H9 (cell line): ENCODE data around the gene RASSF7. TPM values are rescaled to one million over a fixed set of nuclear protein-coding genes. Genes with fewer than 3 reads are reported as not detected.
A peak's percentile ranks its signal among the peaks of the same experiment; 100 is the strongest.

Experiments used
- DNase-seq: peaks from one replicate; pipeline ENCODE4 v3.0.0-alpha.2; 2017
- H2AFZ ChIP-seq: one replicate; pipeline ENCODE4 v1.6.1; 2013; ENCODE audit warnings: mild to moderate bottlenecking, low read length, control low read depth, moderate library complexity
- H2AK5ac ChIP-seq: 2 replicates; pipeline ENCODE4 v1.6.1; 2013; ENCODE audit warnings: low read length, control low read depth, mixed read lengths; ENCODE audit not compliant: insufficient read length
- H2BK120ac ChIP-seq: one replicate; pipeline ENCODE4 v1.6.1; 2013; ENCODE audit warnings: low read depth, mild to moderate bottlenecking, low read length, control low read depth, inconsistent platforms; ENCODE audit not compliant: poor library complexity, severe bottlenecking
- H2BK12ac ChIP-seq: 2 replicates; pipeline ENCODE4 v1.6.1; 2013; ENCODE audit warnings: low read length, control low read depth, mixed read lengths, low read depth; ENCODE audit not compliant: insufficient read length
- H2BK15ac ChIP-seq: 2 replicates; pipeline ENCODE4 v1.6.1; 2013; ENCODE audit warnings: low read depth, low read length, control low read depth
- H2BK20ac ChIP-seq: one replicate; pipeline ENCODE4 v1.6.1; 2013; ENCODE audit warnings: low read depth, mild to moderate bottlenecking, low read length, control low read depth, inconsistent platforms; ENCODE audit not compliant: poor library complexity, severe bottlenecking
- H2BK5ac ChIP-seq: 2 replicates; pipeline ENCODE4 v1.6.1; 2013; ENCODE audit warnings: low read length, control low read depth, mixed read lengths; ENCODE audit not compliant: insufficient read length
- H3K14ac ChIP-seq: 2 replicates; pipeline ENCODE4 v1.6.1; 2013; ENCODE audit warnings: low read length, control low read depth; ENCODE audit not compliant: insufficient read depth
- H3K18ac ChIP-seq: 2 replicates; pipeline ENCODE4 v1.6.1; 2013; ENCODE audit warnings: low read depth, mild to moderate bottlenecking, mixed read lengths, low read length, control low read depth; ENCODE audit not compliant: insufficient read length
- H3K23ac ChIP-seq: 2 replicates; pipeline ENCODE4 v1.6.1; 2013; ENCODE audit warnings: low read length, control low read depth, mixed read lengths, low read depth; ENCODE audit not compliant: insufficient read length
- H3K23me2 ChIP-seq: 2 replicates; pipeline ENCODE4 v1.6.1; 2013; ENCODE audit warnings: low read depth, mild to moderate bottlenecking, mixed read lengths, low read length, control low read depth; ENCODE audit not compliant: insufficient read length, poor library complexity, severe bottlenecking
- H3K27ac ChIP-seq: 2 replicates; pipeline ENCODE4 v1.5.1; 2013; ENCODE audit warnings: low read length, control low read depth, mixed read lengths, low read depth; ENCODE audit not compliant: insufficient read length
- H3K27me3 ChIP-seq: 2 replicates; pipeline ENCODE4 v1.6.1; 2013; ENCODE audit warnings: low read length, control low read depth, inconsistent platforms; ENCODE audit not compliant: insufficient read depth
- H3K4ac ChIP-seq: 2 replicates; pipeline ENCODE4 v1.6.1; 2013; ENCODE audit warnings: low read depth, mild to moderate bottlenecking, control low read depth, inconsistent platforms, low read length, moderate library complexity
- H3K4me1 ChIP-seq: 2 replicates; pipeline ENCODE4 v1.6.1; 2013; ENCODE audit warnings: low read length, control low read depth, inconsistent platforms; ENCODE audit not compliant: insufficient read depth
- H3K4me2 ChIP-seq: 2 replicates; pipeline ENCODE4 v1.6.1; 2013; ENCODE audit warnings: low read length, control low read depth, mixed read lengths; ENCODE audit not compliant: insufficient read length, insufficient read depth
- H3K56ac ChIP-seq: 2 replicates; pipeline ENCODE4 v1.6.1; 2013; ENCODE audit warnings: low read depth, mild to moderate bottlenecking, mixed read lengths, low read length, control low read depth; ENCODE audit not compliant: insufficient read length
- H3K79me1 ChIP-seq: 2 replicates; pipeline ENCODE4 v1.6.1; 2013; ENCODE audit warnings: low read depth, mild to moderate bottlenecking, moderate library complexity, low read length, control low read depth, inconsistent platforms; ENCODE audit not compliant: insufficient read depth, poor library complexity, severe bottlenecking
- H3K79me2 ChIP-seq: 2 replicates; pipeline ENCODE4 v1.6.1; 2013; ENCODE audit warnings: low read length, control low read depth, inconsistent platforms; ENCODE audit not compliant: insufficient read depth
- H3K9ac ChIP-seq: 2 replicates; pipeline ENCODE4 v1.6.1; 2013; ENCODE audit warnings: low read length, control low read depth, mixed read lengths; ENCODE audit not compliant: insufficient read length; ENCODE audit errors: extremely low read depth
- H3K9me3 ChIP-seq: one replicate; pipeline ENCODE4 v1.6.1; 2013; ENCODE audit warnings: low read depth, low read length, inconsistent platforms; ENCODE audit not compliant: control insufficient read depth
- H3T11ph ChIP-seq: one replicate; pipeline ENCODE4 v1.6.1; 2013; ENCODE audit warnings: mild to moderate bottlenecking, low read length, control low read depth, inconsistent platforms
- H4K20me1 ChIP-seq: one replicate; pipeline ENCODE4 v1.6.1; 2013; ENCODE audit not compliant: control insufficient read depth, insufficient read length, insufficient read depth
- H4K5ac ChIP-seq: 2 replicates; pipeline ENCODE4 v1.6.1; 2013; ENCODE audit warnings: low read depth, mild to moderate bottlenecking, mixed read lengths, low read length, control low read depth; ENCODE audit not compliant: insufficient read length
- H4K8ac ChIP-seq: replicated peaks from 2 replicates; pipeline ENCODE4 v1.6.1; 2013; ENCODE audit warnings: low read length, control low read depth, mixed read lengths, low read depth; ENCODE audit not compliant: insufficient read length
- H4K91ac ChIP-seq: 2 replicates; pipeline ENCODE4 v1.6.1; 2013; ENCODE audit warnings: low read depth, mild to moderate bottlenecking, moderate library complexity, mixed read lengths, low read length, control low read depth; ENCODE audit not compliant: insufficient read length
- H3K27ac Mint-ChIP-seq, 3 experiments: 2 replicates in 2 of 3; 3 replicates in 1 of 3; pipeline ENCODE4 v1.8.0; 2020 to 2021; ENCODE audit warnings: mixed read lengths in 3 of 3, mild to moderate bottlenecking in 1 of 3, moderate library complexity in 1 of 3
- H3K27me3 Mint-ChIP-seq: 2 replicates; pipeline ENCODE4 v1.8.0; 2021; ENCODE audit warnings: low read depth, mild to moderate bottlenecking, moderate library complexity, mixed read lengths
- H3K36me3 Mint-ChIP-seq, 3 experiments: 2 replicates in 2 of 3; 3 replicates in 1 of 3; pipeline ENCODE4 v1.8.0; 2020 to 2021; ENCODE audit warnings: low read depth in 3 of 3, mixed read lengths in 3 of 3; ENCODE audit not compliant: insufficient read depth in 1 of 3
- H3K4me1 Mint-ChIP-seq, 2 experiments: 2 replicates each; pipeline ENCODE4 v1.8.0; 2020; ENCODE audit warnings: mixed read lengths in 2 of 2
- H3K4me3 Mint-ChIP-seq, 2 experiments: 2 replicates in 1 of 2; 3 replicates in 1 of 2; pipeline ENCODE4 v1.8.0; 2020 to 2021; ENCODE audit warnings: mild to moderate bottlenecking in 2 of 2, mixed read lengths in 2 of 2, moderate library complexity in 1 of 2
- H3K9me3 Mint-ChIP-seq, 2 experiments: 2 replicates in 1 of 2; 3 replicates in 1 of 2; pipeline ENCODE4 v1.8.0; 2020; ENCODE audit warnings: mild to moderate bottlenecking in 2 of 2, mixed read lengths in 2 of 2, moderate library complexity in 1 of 2
- CTCF ChIP-seq: fragments of 200-600 bp; sonication (generic); conservative IDR thresholded peaks from 3 replicates; pipeline ENCODE4 v1.8.0; 2021; ENCODE audit warnings: antibody characterized with exemption, mild to moderate bottlenecking
- WGBS: extraction: QIAGEN DNeasy Blood & Tissue Kit; methylation state at CpG from one replicate; pipeline ENCODE4 v1.1.7; 2013; ENCODE audit warnings: missing lambda C conversion rate, low lambda C conversion rate, mixed read lengths; ENCODE audit not compliant: insufficient read length; ENCODE audit errors: extremely low coverage; 5-methylcytosine and 5-hydroxymethylcytosine counted together
- total RNA-seq: library from RNA; stranded (reverse); gene quantifications from 2 replicates; pipeline ENCODE4 v1.2.1, GENCODE V29; 2021

RASSF7 gene
- total RNA-seq, 1 experiment from 2014 or later, result 26.3 TPM

DNA sequence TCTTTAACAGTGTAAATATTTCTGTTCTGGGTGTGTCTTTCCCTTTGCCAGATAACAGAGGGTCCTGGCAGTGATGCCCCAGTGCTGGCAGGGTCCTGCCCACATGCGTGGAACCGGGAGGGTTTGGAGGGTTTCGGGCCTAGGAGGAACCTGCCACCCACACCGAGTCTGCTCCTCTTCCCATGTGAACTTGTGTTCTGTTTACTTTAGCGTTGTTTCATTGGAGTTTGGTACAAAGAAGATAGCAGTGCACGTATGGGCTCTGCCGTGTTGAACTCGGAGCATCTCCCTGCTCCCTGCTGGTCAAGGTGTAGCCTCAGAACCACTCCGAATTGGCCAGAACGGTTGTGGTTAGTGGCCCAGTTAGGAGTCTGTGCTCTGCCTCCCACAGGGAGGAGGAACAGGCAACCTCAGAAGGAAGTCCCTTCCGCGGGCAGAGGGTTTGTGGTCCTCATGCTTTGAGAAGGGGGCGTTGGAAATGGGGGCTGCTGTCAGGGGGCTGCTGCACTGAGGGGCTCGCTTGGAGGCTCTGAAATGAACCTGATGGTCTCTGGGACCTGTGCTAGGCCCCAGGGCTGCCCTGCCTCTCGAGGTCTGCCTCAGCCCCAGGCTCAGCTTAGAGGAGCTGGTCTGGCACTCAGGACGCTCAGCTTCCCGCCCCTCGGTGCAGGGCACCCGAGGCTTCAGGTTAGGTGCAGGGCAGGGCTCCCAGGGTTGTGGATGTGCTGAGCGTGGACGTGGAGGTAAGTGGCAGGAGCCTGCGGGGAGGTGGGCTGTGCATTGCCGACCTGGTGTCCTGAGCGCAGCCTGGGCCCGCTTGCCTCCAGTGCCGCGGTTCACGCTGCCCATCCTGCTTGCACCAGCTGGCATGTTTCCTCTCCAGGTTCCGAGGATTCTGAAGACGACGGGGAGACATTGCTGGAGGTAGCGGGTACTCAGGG lies 25.9 kb downstream of the RASSF7 start:
- Histone ChIP-seq H3K9me3 (no peaks in the 10 kb centered on the region), H3K9ac (no peak overlapping the region), H2BK5ac (no peak overlapping the region), H3K14ac (no peak overlapping the region), H4K20me1 (peaks cover 3% of the 10 kb centered on the region), H3T11ph (no peak overlapping the region), H3K4me2 (no peak overlapping the region), H2AK5ac (no peak overlapping the region), H3K79me2 (no peaks in the 10 kb centered on the region; the same call in 1 of the 2 replicates), H4K91ac (no peak overlapping the region), H3K23me2 (no peaks in the 10 kb centered on the region), H3K4me1 (no peaks in the 10 kb centered on the region), H4K5ac (no peak overlapping the region), H3K27me3 (no peaks in the 10 kb centered on the region), H3K4ac (no peak overlapping the region), H3K56ac (no peak overlapping the region), H3K79me1 (peaks cover 7% of the 10 kb centered on the region), H2BK15ac (no peak overlapping the region), H2AFZ (no peak overlapping the region), H2BK20ac (no peak overlapping the region), H3K18ac (no peak overlapping the region), H2BK120ac (no peak overlapping the region), H3K27ac (no peak overlapping the region), H2BK12ac (no peak overlapping the region), H3K23ac (no peak overlapping the region), H4K8ac (no peak overlapping the region)
- H3K4me1 Mint-ChIP-seq, result no peaks in the 10 kb centered on the region
- WGBS, result no CpG with 5 or more reads among the region's 32 CpGs
- no peaks in the 10 kb centered on the region for H3K9me3 Mint-ChIP-seq
- H3K4me3 Mint-ChIP-seq, result no peak overlapping the region
- no peak for DNase-seq
- peaks cover 44 to 83% (median 78%) of the 10 kb centered on the region in 3 experiments for H3K36me3 Mint-ChIP-seq
- TF ChIP-seq CTCF, result no peak
- H3K27ac Mint-ChIP-seq, result peak overlapping the region in 2 of 3 experiments; percentile 21 to 73; a peak in 2 of 7 replicates
- no peaks in the 10 kb centered on the region for H3K27me3 Mint-ChIP-seq
